Keratinocyte (primary cell): ENCODE results near the gene DRAM2. TPM values are rescaled to one million over a fixed set of nuclear protein-coding genes. Genes with fewer than 3 reads are reported as not detected.

ENCODE experiments used
- DNase-seq: peaks from one replicate; pipeline ENCODE4 v3.0.0-alpha.2; 2011; ENCODE audit warnings: low read depth, missing footprints, low spot score
- FAIRE-seq: peaks from 2 replicates; lab custom pipeline; 2011; peaks lifted over from hg19 to GRCh38; lab: Jason Lieb, UNC
- H2AFZ ChIP-seq: 2 replicates; pipeline ENCODE4 v1.6.0; 2012; ENCODE audit warnings: low read length, control low read depth, inconsistent platforms; ENCODE audit not compliant: control insufficient read depth
- H3K27ac ChIP-seq: 2 replicates; pipeline ENCODE4 v1.5.1; 2011; ENCODE audit warnings: low read length; ENCODE audit not compliant: control insufficient read depth, insufficient read depth
- H3K27me3 ChIP-seq: 3 replicates; pipeline ENCODE4 v1.6.0; 2011; ENCODE audit warnings: low read length; ENCODE audit not compliant: control insufficient read depth, insufficient read depth; ENCODE audit errors: extremely low read depth
- H3K36me3 ChIP-seq, 2 experiments: 2 replicates in 1 of 2; 3 replicates in 1 of 2; pipeline ENCODE4 v1.5.1; 2011; ENCODE audit warnings: low read length in 2 of 2, mild to moderate bottlenecking in 1 of 2; ENCODE audit not compliant: control insufficient read depth in 2 of 2, insufficient read depth in 2 of 2; ENCODE audit errors: extremely low read depth in 1 of 2
- H3K4me1 ChIP-seq: 3 replicates; pipeline ENCODE4 v1.5.1; 2011; ENCODE audit warnings: low read length; ENCODE audit not compliant: control insufficient read depth, insufficient read depth; ENCODE audit errors: extremely low read depth
- H3K4me2 ChIP-seq: 3 replicates; pipeline ENCODE4 v1.6.0; 2011; ENCODE audit warnings: low read depth, low read length; ENCODE audit not compliant: control insufficient read depth, insufficient read depth; ENCODE audit errors: extremely low read depth
- H3K4me3 ChIP-seq, 3 experiments: fragments of 200-600 bp in 1 of 3; sonication (generic) in 1 of 3; 2 replicates in 2 of 3; 3 replicates in 1 of 3; pipeline ENCODE4 v1.5.1; 2011 to 2016; ENCODE audit warnings: low read length in 3 of 3, mild to moderate bottlenecking in 3 of 3, control low read depth in 2 of 3, inconsistent platforms in 1 of 3, low read depth in 1 of 3, mixed read lengths in 1 of 3, mixed run types in 1 of 3, moderate library complexity in 1 of 3; ENCODE audit not compliant: control insufficient read depth in 2 of 3, insufficient read depth in 2 of 3; ENCODE audit errors: extremely low read depth in 1 of 3
- H3K79me2 ChIP-seq: 2 replicates; pipeline ENCODE4 v1.6.0; 2012; ENCODE audit warnings: low read length; ENCODE audit not compliant: control insufficient read depth, insufficient read depth
- H3K9ac ChIP-seq: 3 replicates; pipeline ENCODE4 v1.6.0; 2011; ENCODE audit warnings: low read length; ENCODE audit not compliant: control insufficient read depth, insufficient read depth; ENCODE audit errors: extremely low read depth
- H3K9me1 ChIP-seq: 3 replicates; pipeline ENCODE4 v1.6.0; 2011; ENCODE audit warnings: low read length; ENCODE audit not compliant: control insufficient read depth, insufficient read depth; ENCODE audit errors: extremely low read depth
- H3K9me3 ChIP-seq: 2 replicates; pipeline ENCODE4 v1.5.1; 2012; ENCODE audit warnings: low read depth, low read length; ENCODE audit not compliant: control insufficient read depth
- H4K20me1 ChIP-seq: 3 replicates; pipeline ENCODE4 v1.6.0; 2011; ENCODE audit warnings: low read length; ENCODE audit not compliant: control insufficient read depth, insufficient read depth; ENCODE audit errors: extremely low read depth
- EZH2 ChIP-seq: IDR thresholded peaks from one replicate; pipeline ENCODE4 v1.6.1; 2012; ENCODE audit warnings: inconsistent platforms, mild to moderate bottlenecking, low read length, moderate library complexity
- dilution Hi-C: fragments of 300-500 bp; cut with MboI; formaldehyde crosslinking; loops from one replicate; pipeline ENCODE4 v1.7.0; 2020; ENCODE audit warnings: low sequenced_read_pairs; ENCODE audit not compliant: extremely low pct_ligation_motif_present
- polyA plus RNA-seq, 5 experiments: library from polyadenylated mRNA; depleted of rRNA in 3 of 5; stranded (reverse) in 3 of 5; stranded (forward) in 1 of 5; unstranded in 1 of 5; fragments of >200 nt; gene quantifications; 1 replicate in 1 of 5; 2 replicates in 3 of 5; 3 replicates in 1 of 5; pipeline versions ENCODE4 v1.2.1 to v1.2.3, GENCODE V29; 2011 to 2012; ENCODE audit warnings: missing spikeins in 2 of 5, low read depth in 1 of 5, low replicate concordance in 1 of 5
- TF ChIP-seq, protein P1 (sequence below), 3 experiments: IDR thresholded peaks in 1 of 3; conservative IDR thresholded peaks in 1 of 3; optimal IDR thresholded peaks in 1 of 3; 2 replicates in 2 of 3; 3 replicates in 1 of 3; pipeline versions ENCODE3 to v1.5.1; 2011; ENCODE audit warnings: low read length in 3 of 3, mild to moderate bottlenecking in 3 of 3, moderate library complexity in 2 of 3, control low read depth in 1 of 3, inconsistent platforms in 1 of 3; ENCODE audit not compliant: insufficient read depth in 2 of 3; ENCODE audit errors: extremely low read depth in 1 of 3

DRAM2 gene
- polyA plus RNA-seq, 1 donor (not counting 4 experiments of a cell fraction or from before 2014, with no cell fraction given), result 118 TPM

DNA sequence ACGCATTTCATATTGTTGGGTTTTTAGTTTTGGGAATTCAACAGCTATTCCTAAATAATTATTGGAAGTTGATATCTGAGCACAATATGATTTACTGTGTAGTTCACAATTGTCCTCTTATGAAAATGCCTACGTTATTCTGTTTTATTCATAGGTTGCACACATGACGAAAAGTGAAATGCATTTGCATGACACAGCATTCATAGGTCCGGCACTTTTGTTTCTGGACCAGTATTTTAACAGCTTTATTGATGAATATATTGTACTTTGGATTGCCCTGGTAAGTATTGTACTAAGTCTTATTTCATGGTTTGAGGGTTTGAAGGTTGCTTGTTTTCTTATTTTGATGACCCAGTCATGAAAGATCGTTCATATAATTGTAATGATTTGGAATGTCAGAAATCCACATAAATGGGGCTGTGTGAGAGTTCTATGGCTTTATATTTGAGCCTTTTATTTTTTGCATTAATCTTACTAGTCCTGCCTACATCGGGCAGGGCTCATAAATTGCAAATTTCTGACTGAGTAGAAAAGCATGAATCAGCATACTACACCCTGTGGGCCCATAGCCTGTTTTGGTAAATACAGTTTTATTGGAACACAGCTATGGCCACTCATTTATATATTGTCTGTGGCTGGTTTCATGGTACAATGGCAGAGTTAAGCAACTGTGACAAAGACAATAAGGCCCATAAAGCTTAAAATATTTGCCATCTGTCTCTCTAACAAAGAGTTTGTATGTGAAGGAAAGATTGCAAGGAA, 43.6 kb upstream of the DRAM2 start:
- TF ChIP-seq, protein P1, sequence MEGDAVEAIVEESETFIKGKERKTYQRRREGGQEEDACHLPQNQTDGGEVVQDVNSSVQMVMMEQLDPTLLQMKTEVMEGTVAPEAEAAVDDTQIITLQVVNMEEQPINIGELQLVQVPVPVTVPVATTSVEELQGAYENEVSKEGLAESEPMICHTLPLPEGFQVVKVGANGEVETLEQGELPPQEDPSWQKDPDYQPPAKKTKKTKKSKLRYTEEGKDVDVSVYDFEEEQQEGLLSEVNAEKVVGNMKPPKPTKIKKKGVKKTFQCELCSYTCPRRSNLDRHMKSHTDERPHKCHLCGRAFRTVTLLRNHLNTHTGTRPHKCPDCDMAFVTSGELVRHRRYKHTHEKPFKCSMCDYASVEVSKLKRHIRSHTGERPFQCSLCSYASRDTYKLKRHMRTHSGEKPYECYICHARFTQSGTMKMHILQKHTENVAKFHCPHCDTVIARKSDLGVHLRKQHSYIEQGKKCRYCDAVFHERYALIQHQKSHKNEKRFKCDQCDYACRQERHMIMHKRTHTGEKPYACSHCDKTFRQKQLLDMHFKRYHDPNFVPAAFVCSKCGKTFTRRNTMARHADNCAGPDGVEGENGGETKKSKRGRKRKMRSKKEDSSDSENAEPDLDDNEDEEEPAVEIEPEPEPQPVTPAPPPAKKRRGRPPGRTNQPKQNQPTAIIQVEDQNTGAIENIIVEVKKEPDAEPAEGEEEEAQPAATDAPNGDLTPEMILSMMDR (optimal IDR thresholded peaks at IDR 0.05 in 1 of 3, IDR thresholded peaks at IDR 0.05 in 1 of 3, conservative IDR thresholded peaks at IDR 0.05 in 1 of 3; ENCODE audit: extremely low read depth in 1 of 3, insufficient read depth in 2 of 3, low read length in 3 of 3), result no peak
- TF ChIP-seq EZH2, result no peak
- H3K36me3 ChIP-seq, result peaks cover 6 to 32% of the 10 kb centered on the region in 2 experiments

DNA sequence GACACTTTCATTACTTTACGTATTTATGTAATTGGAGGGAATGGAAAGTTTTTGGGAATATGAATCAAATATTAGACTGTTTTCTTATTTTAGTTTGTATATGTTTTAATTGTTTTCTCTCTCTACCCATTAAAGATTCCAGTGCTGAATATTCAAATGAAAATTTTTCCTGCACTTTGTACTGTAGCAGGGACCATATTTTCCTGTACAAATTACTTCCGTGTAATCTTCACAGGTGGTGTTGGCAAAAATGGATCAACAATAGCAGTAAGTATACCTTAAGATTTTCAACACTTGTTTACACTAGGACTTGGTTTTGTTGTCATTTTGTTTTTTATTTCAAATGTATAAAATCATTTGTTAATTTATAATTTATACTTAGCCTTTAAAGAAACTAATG, 42.2 kb upstream of the DRAM2 start:
- H3K27ac ChIP-seq, result no peak overlapping the region
- peaks cover 6% of the 10 kb centered on the region for H3K4me1 ChIP-seq
- H3K27me3 ChIP-seq, result no peaks in the 10 kb centered on the region
- TF ChIP-seq, protein P1 (optimal IDR thresholded peaks at IDR 0.05 in 1 of 3, IDR thresholded peaks at IDR 0.05 in 1 of 3, conservative IDR thresholded peaks at IDR 0.05 in 1 of 3; ENCODE audit: extremely low read depth in 1 of 3, insufficient read depth in 2 of 3, low read length in 3 of 3), result no peak
- TF ChIP-seq EZH2, result no peak
- FAIRE-seq, result no peak
- H3K9ac ChIP-seq, result no peak overlapping the region
- no peaks in the 10 kb centered on the region for H4K20me1 ChIP-seq
- no peak overlapping the region for H3K4me3 ChIP-seq
- H3K36me3 ChIP-seq, result peaks cover 3 to 23% of the 10 kb centered on the region in 2 experiments
- H3K79me2 ChIP-seq, result no peaks in the 10 kb centered on the region
- dilution Hi-C loops, result no loop called here
- DNase-seq, result no peak
- H2AFZ ChIP-seq, result no peak overlapping the region
- no peak overlapping the region for H3K4me2 ChIP-seq
- H3K9me3 ChIP-seq, result no peaks in the 10 kb centered on the region
- H3K9me1 ChIP-seq, result no peaks in the 10 kb centered on the region

More for the DNA sequence above, 43.6 kb upstream of the DRAM2 start:
- no peak overlapping the region for H3K9ac ChIP-seq
- peak overlapping the region; percentile 41 for H3K27ac ChIP-seq
- FAIRE-seq, result no peak
- no peaks in the 10 kb centered on the region for H3K9me1 ChIP-seq
- H2AFZ ChIP-seq, result no peak overlapping the region
- dilution Hi-C loops, result no loop called here
- H4K20me1 ChIP-seq, result no peaks in the 10 kb centered on the region
- H3K4me1 ChIP-seq, result peaks cover 6% of the 10 kb centered on the region
- no peaks in the 10 kb centered on the region for H3K27me3 ChIP-seq
- no peak for DNase-seq
- H3K4me2 ChIP-seq, result peak overlapping the region; percentile 11
- no peaks in the 10 kb centered on the region for H3K79me2 ChIP-seq
- H3K9me3 ChIP-seq, result no peaks in the 10 kb centered on the region
- H3K4me3 ChIP-seq, result no peak overlapping the region
